Rectal smooth muscle tissue (tissue), 1 donor: ENCODE results near the gene CEMIP.

Source experiments
- H3K27ac ChIP-seq: one replicate; pipeline ENCODE4 v1.7.0; 2013; ENCODE audit warnings: low read depth, low read length, inconsistent platforms
- H3K27me3 ChIP-seq: one replicate; pipeline ENCODE4 v1.7.0; 2013; ENCODE audit warnings: low read length; ENCODE audit not compliant: control insufficient read depth, insufficient read depth
- H3K36me3 ChIP-seq: one replicate; pipeline ENCODE4 v1.7.0; 2013; ENCODE audit warnings: low read length; ENCODE audit not compliant: control insufficient read depth, insufficient read depth
- H3K4me1 ChIP-seq: one replicate; pipeline ENCODE4 v1.7.0; 2013; ENCODE audit warnings: low read length; ENCODE audit not compliant: control insufficient read depth, insufficient read depth
- H3K4me3 ChIP-seq: one replicate; pipeline ENCODE4 v1.7.0; 2013; ENCODE audit warnings: low read length
- H3K9ac ChIP-seq: one replicate; pipeline ENCODE4 v1.7.0; 2013; ENCODE audit warnings: low read length

The CEMIP gene

DNA sequence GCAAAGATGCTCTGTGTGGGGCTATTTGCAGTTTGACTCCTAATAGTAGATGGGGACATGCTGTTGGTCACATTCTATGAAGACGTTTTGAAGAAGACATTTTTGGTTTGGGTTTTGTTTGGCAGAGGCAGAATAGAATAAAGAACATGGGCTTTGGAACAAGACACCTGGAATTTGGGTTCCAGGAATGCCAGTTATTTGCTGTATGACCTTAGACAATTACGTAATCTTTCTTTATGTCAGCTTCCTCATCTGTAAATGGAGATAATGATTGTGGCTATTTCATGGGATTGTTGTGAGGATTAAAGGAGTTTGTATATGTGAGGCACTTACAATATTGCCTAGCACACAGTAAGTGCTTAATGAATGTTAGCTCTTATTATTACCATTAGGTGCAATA is 118.9 kb downstream of the CEMIP start:
- no peaks in the 10 kb centered on the region for H3K4me1 ChIP-seq

DNA sequence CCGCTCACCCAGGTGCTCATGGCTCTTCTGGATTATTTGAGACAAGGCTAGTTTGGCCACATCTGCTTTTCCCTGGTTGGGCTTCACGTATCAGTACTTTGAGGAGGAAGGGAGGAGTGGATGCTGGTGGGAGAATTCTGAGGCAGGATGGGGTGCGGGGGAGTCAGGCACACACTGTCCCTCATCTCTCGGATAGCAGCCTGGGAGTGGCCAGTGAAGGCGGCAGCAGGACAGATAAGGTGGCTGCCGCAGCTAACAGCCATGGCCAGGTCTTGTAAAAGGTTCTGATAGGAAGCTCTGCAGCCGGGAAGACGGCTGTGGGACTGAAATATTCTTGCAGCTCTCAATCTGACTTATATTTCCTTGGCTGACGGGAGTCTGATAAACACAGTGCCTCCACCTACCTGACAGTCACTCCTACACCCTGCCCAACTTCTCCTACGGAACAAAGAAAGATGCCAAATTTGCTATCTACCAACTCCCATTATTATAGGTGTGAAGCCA is 123.2 kb downstream of the CEMIP start:
- Histone ChIP-seq H3K36me3 (no peaks in the 10 kb centered on the region), H3K9ac (no peak overlapping the region), H3K4me3 (no peak overlapping the region), H3K27ac (no peak overlapping the region), H3K4me1 (no peaks in the 10 kb centered on the region), H3K27me3 (no peaks in the 10 kb centered on the region)

More for the DNA sequence above, 118.9 kb downstream of the CEMIP start:
- Histone ChIP-seq H3K36me3 (no peaks in the 10 kb centered on the region), H3K4me3 (no peak overlapping the region), H3K27ac (no peak overlapping the region), H3K27me3 (no peaks in the 10 kb centered on the region), H3K9ac (no peak overlapping the region)

DNA sequence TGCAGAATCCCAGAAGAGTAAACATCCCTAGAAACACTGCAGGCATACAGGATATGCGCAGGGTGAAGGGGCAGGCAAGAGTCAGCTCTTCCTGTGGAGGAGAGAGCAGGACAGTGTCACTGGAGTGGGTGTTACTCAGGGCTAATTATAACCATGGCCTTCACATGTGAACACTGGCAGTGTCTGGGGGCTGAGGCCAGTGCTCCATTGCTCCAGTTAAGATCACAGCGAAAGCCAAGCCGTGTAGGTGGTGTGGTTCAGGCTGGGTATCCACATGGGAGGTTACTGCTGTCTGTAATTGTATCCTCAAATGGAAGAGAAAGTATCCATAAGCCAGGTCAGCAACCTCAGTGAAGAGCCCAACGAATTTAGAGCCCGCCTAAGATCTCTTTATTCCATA is 125.8 kb downstream of the CEMIP start:
- Histone ChIP-seq H3K27me3 (no peaks in the 10 kb centered on the region), H3K9ac (no peak overlapping the region), H3K4me3 (no peak overlapping the region), H3K27ac (no peak overlapping the region), H3K36me3 (no peaks in the 10 kb centered on the region), H3K4me1 (no peaks in the 10 kb centered on the region)

DNA sequence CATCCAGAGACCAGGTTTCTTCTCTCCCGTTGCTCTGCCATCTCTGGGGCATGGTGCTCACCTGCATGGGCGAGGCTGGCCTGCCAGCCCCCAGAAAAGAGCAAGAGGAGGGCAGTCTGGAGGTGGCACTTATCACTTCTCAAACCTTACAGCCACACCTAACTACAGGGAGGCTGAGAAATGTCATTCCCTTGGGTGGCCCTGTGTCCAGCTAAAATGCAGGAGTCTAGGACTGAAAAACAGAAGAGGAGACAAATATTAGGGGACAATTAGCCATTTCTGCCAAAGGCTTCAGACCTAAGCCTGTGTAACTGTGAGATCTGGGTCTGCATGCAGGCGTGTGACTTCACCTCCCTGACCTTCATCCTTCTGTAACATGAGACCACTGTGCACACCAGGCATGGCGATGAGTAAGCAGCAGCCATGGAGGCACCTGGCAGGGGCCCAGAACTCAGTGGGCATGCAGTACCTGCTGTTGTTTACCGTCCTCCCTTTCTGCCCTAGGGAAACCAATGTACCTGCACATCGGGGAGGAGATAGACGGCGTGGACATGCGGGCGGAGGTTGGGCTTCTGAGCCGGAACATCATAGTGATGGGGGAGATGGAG is 127.1 kb downstream of the CEMIP start:
- Histone ChIP-seq H3K4me1 (no peaks in the 10 kb centered on the region), H3K27ac (no peak overlapping the region), H3K9ac (no peak overlapping the region), H3K36me3 (no peaks in the 10 kb centered on the region), H3K4me3 (no peak overlapping the region), H3K27me3 (no peaks in the 10 kb centered on the region)

GRCh38 chr15:80911821-80912220 is 132.7 kb downstream of the CEMIP start:
- Histone ChIP-seq H3K4me3 (no peak overlapping the region), H3K9ac (no peak overlapping the region), H3K36me3 (no peaks in the 10 kb centered on the region), H3K27ac (no peak overlapping the region), H3K27me3 (no peaks in the 10 kb centered on the region), H3K4me1 (peaks cover 13% of the 10 kb centered on the region)

- Histone ChIP-seq H3K27ac (peak overlapping the region; percentile 74), H3K4me3 (no peak overlapping the region), H3K4me1 (peaks cover 13% of the 10 kb centered on the region), H3K9ac (no peak overlapping the region), H3K27me3 (no peaks in the 10 kb centered on the region), H3K36me3 (no peaks in the 10 kb centered on the region)
Observed at GRCh38 chr15:80912673-80913072, 133.5 kb downstream of the CEMIP start.

GRCh38 chr15:80913541-80913940 is 134.4 kb downstream of the CEMIP start:
- no peaks in the 10 kb centered on the region for H3K36me3 ChIP-seq
- peak overlapping the region; percentile 74 for H3K27ac ChIP-seq
- peaks cover 13% of the 10 kb centered on the region for H3K4me1 ChIP-seq
- no peaks in the 10 kb centered on the region for H3K27me3 ChIP-seq
- H3K9ac ChIP-seq: no peak overlapping the region
- no peak overlapping the region for H3K4me3 ChIP-seq

GRCh38 chr15:80915472-80915871 is 136.3 kb downstream of the CEMIP start:
- no peaks in the 10 kb centered on the region for H3K27me3 ChIP-seq

DNA sequence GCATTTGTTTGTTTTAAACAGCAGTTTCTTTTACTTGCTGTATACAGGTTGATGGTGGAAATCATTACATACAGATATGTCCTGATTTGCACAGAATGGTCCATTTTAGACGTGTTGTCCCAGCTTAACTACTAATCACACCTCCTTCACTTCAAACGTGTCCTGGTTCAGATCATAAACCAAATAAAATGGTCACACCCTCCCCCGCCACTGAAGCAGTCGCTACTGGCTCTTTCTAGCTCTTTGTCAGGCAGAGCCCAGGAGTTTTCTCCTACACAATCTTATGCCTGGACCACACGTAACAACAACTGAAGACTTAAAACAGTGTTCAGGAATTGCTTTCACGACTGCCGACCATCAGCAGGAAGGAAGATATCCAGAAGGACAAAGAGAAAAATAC is 136.9 kb downstream of the CEMIP start:
- no peaks in the 10 kb centered on the region for H3K36me3 ChIP-seq
- H3K9ac ChIP-seq: no peak overlapping the region
- H3K27ac ChIP-seq: peak overlapping the region; percentile 6
- no peaks in the 10 kb centered on the region for H3K27me3 ChIP-seq
- peaks cover 13% of the 10 kb centered on the region for H3K4me1 ChIP-seq
- H3K4me3 ChIP-seq: no peak overlapping the region

More at GRCh38 chr15:80915472-80915871, 136.3 kb downstream of the CEMIP start:
- H3K27ac ChIP-seq: no peak overlapping the region
- peaks cover 13% of the 10 kb centered on the region for H3K4me1 ChIP-seq
- H3K9ac ChIP-seq: no peak overlapping the region
- no peaks in the 10 kb centered on the region for H3K36me3 ChIP-seq
- H3K4me3 ChIP-seq: no peak overlapping the region

- no peak overlapping the region for H3K4me3 ChIP-seq
- no peak overlapping the region for H3K9ac ChIP-seq
- peaks cover 2% of the 10 kb centered on the region for H3K4me1 ChIP-seq
- H3K27ac ChIP-seq: no peak overlapping the region
- H3K27me3 ChIP-seq: no peaks in the 10 kb centered on the region
- no peaks in the 10 kb centered on the region for H3K36me3 ChIP-seq
Observed at GRCh38 chr15:80918196-80918783, 139.1 kb downstream of the CEMIP start.

DNA sequence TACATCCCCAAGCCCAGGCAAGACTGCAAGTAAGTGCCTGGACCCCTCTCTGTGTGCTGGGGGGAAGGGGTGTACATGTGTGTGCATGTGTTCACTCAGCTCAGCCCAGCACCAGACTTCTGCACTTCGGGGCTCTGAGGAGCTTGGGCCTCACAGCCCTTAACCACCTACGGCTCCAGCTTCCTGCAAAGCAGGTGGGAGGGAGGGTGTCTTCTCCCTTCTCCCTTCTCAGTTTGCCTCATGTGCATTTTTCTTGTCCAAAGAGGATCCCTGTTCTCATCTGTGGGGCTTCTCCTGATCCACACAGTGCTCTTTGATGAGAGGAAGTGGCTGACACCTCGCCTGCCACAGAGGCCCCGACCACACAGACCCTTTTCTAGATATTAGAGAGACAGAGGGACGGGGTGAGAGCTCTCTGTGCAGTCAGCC is 141.1 kb downstream of the CEMIP start:
- Histone ChIP-seq H3K36me3 (no peaks in the 10 kb centered on the region), H3K27ac (no peak overlapping the region), H3K4me3 (no peak overlapping the region), H3K4me1 (no peaks in the 10 kb centered on the region), H3K9ac (no peak overlapping the region), H3K27me3 (no peaks in the 10 kb centered on the region)

GRCh38 chr15:80921736-80922410 is 142.7 kb downstream of the CEMIP start:
- Histone ChIP-seq H3K27ac (no peak overlapping the region), H3K4me1 (no peaks in the 10 kb centered on the region), H3K4me3 (no peak overlapping the region), H3K27me3 (no peaks in the 10 kb centered on the region), H3K9ac (no peak overlapping the region), H3K36me3 (no peaks in the 10 kb centered on the region)
